ENCODE data around the gene KLHL3.

KLHL3 gene

GRCh38 chr5:137754188-137754960 is 18.5 kb upstream of the KLHL3 start, which contains the start of gene HNRNPA0:
TSS of gene HNRNPA0 (minus strand) at chr5:137754363. CDS start at chr5:137754066, 297 bp downstream.
- peak within 1 kb of the TSS; percentile 97 for H3K4me3 ChIP-seq (replicated peaks; ENCODE audit: low read depth, low read length)
- TF ChIP-seq CTCF (IDR thresholded peaks at IDR 0.05; ENCODE audit: low read depth, low read length, missing control alignments): no peak
- peak; percentile 94 for DNase-seq (ENCODE audit: extremely low read depth, low read depth)

- H3K4me3 ChIP-seq (replicated peaks; ENCODE audit: low read depth, low read length): peak overlapping the region; percentile 97
- DNase-seq (ENCODE audit: extremely low read depth, low read depth): no peak
- no peak for TF ChIP-seq CTCF (IDR thresholded peaks at IDR 0.05; ENCODE audit: low read depth, low read length, missing control alignments)
These were observed 17.9 kb upstream of the KLHL3 start for GRCh38 chr5:137753691-137754187.

- no peak for TF ChIP-seq CTCF (IDR thresholded peaks at IDR 0.05; ENCODE audit: low read depth, low read length, missing control alignments)
- no peak for DNase-seq (ENCODE audit: extremely low read depth, low read depth)
These were observed 17.2 kb upstream of the KLHL3 start for GRCh38 chr5:137752905-137753690.

GRCh38 chr5:137751869-137752491 is 16.1 kb upstream of the KLHL3 start:
- no peak for DNase-seq (ENCODE audit: extremely low read depth, low read depth)
- peak; percentile 74 for TF ChIP-seq CTCF (IDR thresholded peaks at IDR 0.05; ENCODE audit: low read depth, low read length, missing control alignments)
- peak overlapping the region; percentile 97 for H3K4me3 ChIP-seq (replicated peaks; ENCODE audit: low read depth, low read length)

More at GRCh38 chr5:137752905-137753690, 17.2 kb upstream of the KLHL3 start:
- peak overlapping the region; percentile 97 for H3K4me3 ChIP-seq (replicated peaks; ENCODE audit: low read depth, low read length)

GRCh38 chr5:137750436-137750835 is 14.5 kb upstream of the KLHL3 start:
- no peak overlapping the region for H3K4me3 ChIP-seq (replicated peaks; ENCODE audit: low read depth, low read length)
- no peak for DNase-seq (ENCODE audit: extremely low read depth, low read depth)
- no peak for TF ChIP-seq CTCF (IDR thresholded peaks at IDR 0.05; ENCODE audit: low read depth, low read length, missing control alignments)

GRCh38 chr5:137747848-137748247 is 12.0 kb upstream of the KLHL3 start:
- no peak for TF ChIP-seq CTCF (IDR thresholded peaks at IDR 0.05; ENCODE audit: low read depth, low read length, missing control alignments)
- no peak overlapping the region for H3K4me3 ChIP-seq (replicated peaks; ENCODE audit: low read depth, low read length)
- DNase-seq (ENCODE audit: extremely low read depth, low read depth): no peak

All from HFF-Myc (cell line).